HG03442 (cell line): ENCODE data around the gene EEA1.
"Not testable (repeated sequence)": the region's sequence is repeated elsewhere in the genome, so short reads cannot be mapped to it uniquely, and the experiment has no call there.

ENCODE experiments used
- ATAC-seq: cut with Tn5 transposase; IDR thresholded peaks from one replicate; pipeline ENCODE4 v1.9.1; 2021; ENCODE audit warnings: mild to moderate bottlenecking, moderate library complexity; ENCODE audit not compliant: unreplicated experiment

Gene EEA1

DNA sequence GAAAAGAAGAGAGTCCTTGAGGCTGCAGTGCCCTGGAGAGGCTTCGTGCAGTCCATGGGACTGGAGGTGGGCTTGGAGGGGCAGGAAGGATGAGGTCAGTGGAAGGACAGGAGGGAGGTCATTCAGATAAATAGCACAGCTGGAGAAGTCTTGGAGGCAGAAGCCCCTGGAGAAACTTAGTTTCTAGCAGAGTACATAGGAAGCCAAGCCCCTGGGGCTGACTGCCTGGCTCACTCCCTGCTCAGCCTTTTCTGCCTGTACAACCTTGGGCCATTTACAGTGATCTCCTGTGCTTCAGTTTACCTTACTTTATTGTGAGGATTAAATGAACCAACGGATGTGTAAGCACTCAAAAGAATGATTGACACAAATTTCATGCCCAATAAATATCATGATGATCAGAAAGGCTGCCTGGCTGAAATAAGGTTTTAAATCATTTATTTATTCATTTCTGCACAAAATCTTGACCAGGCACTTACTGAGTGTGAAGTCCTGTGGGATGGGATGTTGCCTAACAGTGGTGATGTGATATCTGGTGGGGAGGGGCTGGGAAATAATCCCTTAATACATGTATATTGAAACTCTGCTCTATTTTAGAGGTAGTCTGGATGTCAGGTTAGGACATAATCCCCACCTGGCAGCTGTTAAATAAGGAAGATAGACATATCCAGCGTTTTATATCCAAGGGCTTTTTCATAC lies 172.0 kb downstream of the EEA1 start:
- no peak for ATAC-seq

GRCh38 chr12:92753976-92754885 lies 174.9 kb downstream of the EEA1 start:
- ATAC-seq: no peak

GRCh38 chr12:92749691-92750090 lies 179.4 kb downstream of the EEA1 start:
- ATAC-seq: not testable (repeated sequence)

DNA sequence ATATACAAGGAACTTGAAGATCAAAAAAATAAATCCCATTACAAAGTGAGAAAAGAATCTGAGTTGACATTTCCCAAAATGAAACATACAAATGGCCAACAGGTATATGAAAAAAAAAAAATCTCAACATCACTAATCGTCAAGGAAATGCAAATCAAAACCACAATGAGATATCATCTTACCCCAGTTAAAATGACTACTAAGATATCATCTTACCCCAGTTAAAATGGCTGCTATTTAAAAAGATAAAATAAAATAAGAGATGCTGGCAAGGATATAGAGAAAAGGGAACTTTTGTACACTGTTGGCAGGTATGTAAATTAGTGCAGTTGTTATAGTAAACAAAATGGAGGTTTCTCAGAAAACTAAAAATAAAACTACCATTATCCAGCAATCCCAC lies 181.9 kb downstream of the EEA1 start:
- ATAC-seq: no peak

DNA sequence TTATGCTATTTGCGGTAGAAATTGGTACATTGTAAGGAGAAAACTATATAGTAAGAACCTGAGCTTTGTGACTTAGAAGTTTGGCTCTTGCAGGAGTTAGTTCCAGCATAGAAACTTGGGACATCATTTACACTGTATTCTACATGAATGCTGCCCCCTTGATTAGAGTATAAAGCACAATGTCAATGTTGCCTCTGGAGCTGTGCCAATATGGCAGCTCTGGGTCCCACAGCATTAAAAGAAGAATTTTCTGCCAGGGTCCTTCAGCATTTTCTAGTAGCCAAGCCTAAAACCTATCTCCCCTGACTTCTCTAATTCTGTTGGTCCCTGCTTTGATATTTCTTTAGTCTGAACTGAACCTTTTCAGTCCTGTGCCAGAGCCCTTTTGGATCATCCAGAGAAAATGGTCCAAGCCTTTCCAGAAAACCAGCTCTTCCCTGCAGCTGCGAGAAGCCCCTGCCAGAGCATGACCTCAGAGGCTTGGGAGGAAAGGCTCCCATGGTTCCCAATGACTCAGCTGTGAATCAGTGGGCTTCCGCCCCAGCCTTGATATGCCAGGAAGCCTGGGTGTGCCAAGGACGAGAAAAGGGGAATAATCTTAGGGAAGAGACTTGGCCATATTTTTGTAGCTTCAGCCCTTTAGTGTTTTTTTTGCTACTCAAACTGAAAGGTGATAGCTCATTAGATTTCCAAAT lies 183.1 kb downstream of the EEA1 start:
- no peak for ATAC-seq

DNA sequence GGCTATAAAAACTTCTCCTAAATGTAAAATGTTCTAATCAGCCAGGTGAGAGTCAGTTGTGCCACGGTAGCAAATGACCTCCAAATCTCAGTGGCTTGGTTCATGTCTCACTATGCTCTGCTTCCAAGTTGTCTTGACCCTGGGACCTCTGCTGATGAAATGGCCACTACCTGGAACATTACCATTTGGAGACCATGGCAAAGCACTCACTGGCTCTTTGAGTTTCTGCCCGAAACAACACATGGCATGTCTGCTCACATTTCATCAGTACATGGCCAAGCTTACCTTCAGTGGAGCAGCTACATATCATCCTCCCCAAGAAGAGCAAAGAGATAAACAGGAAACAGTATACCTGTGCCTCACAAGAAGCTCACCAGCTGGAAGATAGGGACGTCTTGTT lies 186.1 kb downstream of the EEA1 start:
- ATAC-seq: no peak

GRCh38 chr12:92740411-92740810 lies 188.7 kb downstream of the EEA1 start:
- ATAC-seq: no peak

GRCh38 chr12:92739113-92739512 lies 190.0 kb downstream of the EEA1 start:
- ATAC-seq: no peak

- ATAC-seq: no peak
These were observed 190.9 kb downstream of the EEA1 start for GRCh38 chr12:92737855-92738850.

GRCh38 chr12:92736605-92737004 lies 192.5 kb downstream of the EEA1 start:
- ATAC-seq: no peak

- no peak for ATAC-seq
These were observed 193.9 kb downstream of the EEA1 start for GRCh38 chr12:92735131-92735721.

- no peak for ATAC-seq
These were observed 195.4 kb downstream of the EEA1 start for GRCh38 chr12:92733661-92734060.

DNA sequence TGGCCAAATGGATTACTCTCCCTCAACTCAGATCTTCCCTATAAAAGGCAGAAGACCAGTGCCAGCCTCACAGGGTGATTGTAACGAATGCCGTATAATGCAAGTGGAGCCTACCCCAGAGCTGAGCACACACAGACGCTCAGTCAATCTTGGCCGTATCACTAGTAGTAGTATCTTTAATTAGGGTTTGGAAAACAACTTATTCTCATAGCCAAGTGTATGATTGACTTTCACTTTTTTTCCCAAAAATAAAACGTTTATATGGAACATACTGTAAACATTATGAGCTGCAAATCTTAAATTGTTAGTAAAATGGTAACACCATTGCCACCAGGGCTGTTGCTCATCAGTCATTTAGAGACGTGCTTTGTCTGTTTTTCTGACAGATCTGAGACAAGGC lies 195.9 kb downstream of the EEA1 start:
- no peak for ATAC-seq

GRCh38 chr12:92732716-92733115 lies 196.4 kb downstream of the EEA1 start:
- ATAC-seq: no peak

GRCh38 chr12:92732216-92732615 lies 196.9 kb downstream of the EEA1 start:
- no peak for ATAC-seq

GRCh38 chr12:92730758-92731157 lies 198.3 kb downstream of the EEA1 start:
- no peak for ATAC-seq

DNA sequence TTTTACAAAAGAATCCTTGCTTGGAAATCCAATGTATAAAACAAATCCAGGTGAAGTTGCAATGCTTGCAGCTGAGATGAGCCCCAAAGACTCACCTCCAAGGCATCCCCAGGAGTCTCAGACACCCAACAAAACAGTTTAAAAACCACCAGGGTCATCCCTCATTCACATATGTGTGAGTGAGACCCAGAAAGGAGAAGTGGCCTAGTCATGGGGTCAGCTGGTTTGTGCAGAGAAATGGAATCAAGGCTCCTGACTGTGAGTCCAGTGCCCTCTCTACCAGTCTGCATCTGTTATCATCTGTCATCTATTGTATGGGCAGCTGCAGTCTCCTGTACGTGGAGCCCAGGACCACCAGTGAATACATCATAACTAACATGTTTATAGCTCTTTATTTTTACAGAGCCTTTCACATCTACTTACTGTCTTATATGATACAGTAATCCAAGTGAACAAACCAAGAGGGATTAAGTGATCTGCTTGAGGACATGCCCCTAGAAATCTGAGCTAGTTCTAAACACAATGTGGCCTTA lies 199.3 kb downstream of the EEA1 start:
- ATAC-seq: no peak

DNA sequence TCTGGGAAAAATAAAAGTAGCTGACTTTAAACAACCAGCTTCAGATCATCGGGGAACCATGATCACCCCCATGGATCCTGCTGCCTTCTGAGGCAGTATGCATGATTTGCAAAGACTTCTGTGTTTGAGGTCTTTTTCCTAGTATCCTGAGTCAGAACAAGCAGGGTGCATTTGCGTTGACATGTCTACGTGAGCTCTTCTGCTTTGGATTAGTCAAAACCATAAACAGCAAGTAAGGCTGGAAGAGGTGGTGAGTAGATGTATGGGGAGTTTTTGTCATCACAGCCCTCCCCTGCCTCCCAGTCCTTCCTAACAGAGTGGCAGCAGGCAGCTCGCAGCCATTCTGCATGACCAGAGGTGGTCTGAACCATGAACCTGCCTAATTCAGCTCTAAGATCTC lies 202.2 kb downstream of the EEA1 start:
- no peak for ATAC-seq

- ATAC-seq: no peak
These were observed 206.2 kb downstream of the EEA1 start for GRCh38 chr12:92722897-92723296.

GRCh38 chr12:92721656-92722055 lies 207.4 kb downstream of the EEA1 start:
- ATAC-seq: no peak
